Measurements from ENCODE around the gene TCN2. TPM values are rescaled to one million over a fixed set of nuclear protein-coding genes. Genes with fewer than 3 reads are reported as not detected.

The TCN2 gene
- total and polyA plus RNA-seq, 10 donors = 7.3 to 110 (median 48.5) TPM

DNA sequence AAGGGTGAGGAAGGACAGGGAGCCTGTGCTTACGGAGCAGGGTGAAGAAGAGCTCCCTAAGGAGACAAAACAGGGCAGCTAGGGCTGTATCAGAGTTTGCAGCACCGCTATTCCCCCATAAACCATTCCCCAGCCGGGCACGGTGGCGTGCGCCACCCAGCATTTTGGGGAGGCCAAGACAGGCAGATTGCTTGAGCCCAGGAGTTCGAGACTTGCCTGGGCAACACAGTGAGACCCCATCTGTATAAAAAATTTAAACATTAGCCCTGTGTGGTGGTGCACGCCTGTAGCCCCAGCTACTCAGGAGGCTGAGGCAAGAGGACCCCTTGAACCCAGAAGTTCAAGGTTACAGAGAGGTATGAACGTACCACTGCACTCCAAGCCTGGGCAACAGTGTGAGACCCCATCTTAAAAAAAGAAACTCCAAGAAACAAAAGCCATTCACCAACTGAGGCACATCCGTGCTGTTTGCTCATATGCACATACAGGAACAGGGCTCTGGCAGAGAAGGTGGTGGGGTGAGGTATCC lies 37.2 kb upstream of the TCN2 start:
- peaks cover 0 to 2% (median under 1%) of the 10 kb centered on the region in 6 donors for H3K4me1 ChIP-seq

DNA sequence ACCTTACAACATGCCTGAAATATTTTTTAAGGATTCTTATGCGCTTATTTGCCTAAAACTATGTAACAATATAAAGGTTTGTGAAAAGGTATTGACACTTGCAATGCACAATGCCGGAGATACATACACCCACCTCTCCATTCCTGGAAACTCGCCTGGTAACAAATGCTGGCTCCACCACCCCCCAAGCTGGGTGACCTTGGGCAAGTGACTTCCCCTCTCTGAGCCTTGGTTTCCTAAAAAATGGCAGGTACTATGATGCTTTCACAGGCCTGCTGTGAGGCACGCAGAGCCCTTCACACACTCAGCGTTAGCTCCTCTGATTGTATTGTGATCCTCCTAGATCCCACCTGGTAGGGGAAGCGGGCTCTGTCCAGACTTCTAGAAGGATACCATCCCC lies 34.8 kb upstream of the TCN2 start:
- 73 to 85% (median 84%) methylated on average over 6 of the region's 6 CpGs for WGBS, 5 donors
- H3K27me3 ChIP-seq (replicated peaks in 1 of 7) = peaks cover 0 to 7% (median 0%) of the 10 kb centered on the region in 7 donors

More for the DNA sequence above, 37.2 kb upstream of the TCN2 start:
- WGBS, 5 donors = 81 to 92% (median 89%) methylated on average over 5 to 10 of the region's 10 CpGs
- no peak overlapping the region for H3K4me3 ChIP-seq
- no peak overlapping the region for H3K27ac ChIP-seq
- no peak for DNase-seq
- H3K36me3 ChIP-seq = peaks cover 0 to under 1% (median 0%) of the 10 kb centered on the region in 6 donors
- H3K9me3 ChIP-seq = no peaks in the 10 kb centered on the region
- TF ChIP-seq POLR2A (IDR thresholded peaks at IDR 0.05) (no peak), POLR2AphosphoS5 (IDR thresholded peaks at IDR 0.05) (no peak)
- intact Hi-C loops (cut with DNase I; ENCODE audit: low total_unique reads) = no loop called here
- peaks cover 0 to 9% (median 0%) of the 10 kb centered on the region in 7 donors for H3K27me3 ChIP-seq (replicated peaks in 1 of 7)

DNA sequence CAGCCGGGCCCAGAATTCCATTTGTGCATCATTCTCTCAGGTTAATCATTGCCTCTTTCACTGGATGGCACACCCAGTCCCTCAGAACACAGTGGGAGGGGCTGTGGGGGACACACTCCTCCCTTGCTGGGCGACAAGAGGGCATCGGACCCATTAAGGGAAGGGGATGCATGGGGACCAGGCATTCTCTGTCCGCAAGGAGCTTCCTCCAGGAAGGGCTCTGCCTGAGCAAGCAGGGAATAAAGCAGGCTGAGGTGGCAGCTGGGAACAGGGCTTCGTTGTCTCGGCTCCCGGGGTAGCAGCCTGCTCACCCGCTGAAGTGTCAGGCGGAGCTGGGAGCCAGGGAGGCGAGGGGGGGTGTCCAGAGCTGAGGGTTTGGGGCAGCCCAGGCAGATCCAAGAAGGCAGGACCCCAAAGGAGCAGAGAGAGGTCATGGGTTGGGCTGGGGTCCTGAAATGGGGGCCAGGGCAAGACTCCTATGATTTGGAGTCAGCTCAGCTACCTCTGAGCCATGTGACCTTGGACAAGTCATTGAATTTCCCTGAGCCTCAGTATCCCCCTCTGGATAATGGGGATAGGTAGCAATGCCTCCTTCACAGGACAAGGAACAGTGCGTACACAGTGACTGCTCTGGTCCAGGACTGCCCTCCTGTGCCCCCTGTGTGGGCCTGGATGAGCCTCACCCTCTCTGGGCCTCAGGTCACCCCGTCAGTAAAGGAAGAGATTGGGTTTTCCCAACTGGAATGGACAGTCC lies 34.0 kb upstream of the TCN2 start:
- intact Hi-C loops (cut with DNase I; ENCODE audit: low total_unique reads) = no loop called here
- peaks cover 0 to 7% (median 0%) of the 10 kb centered on the region in 7 donors for H3K27me3 ChIP-seq (replicated peaks in 1 of 7)
- WGBS, 5 donors = 49 to 85% (median 62%) methylated on average over 6 to 12 of the region's 12 CpGs
- H3K36me3 ChIP-seq = peaks cover 0 to 33% (median 28%) of the 10 kb centered on the region in 6 donors
- peak in 1 of 3 donors; percentile 13 for TF ChIP-seq POLR2AphosphoS5 (IDR thresholded peaks at IDR 0.05)
- TF ChIP-seq POLR2A (IDR thresholded peaks at IDR 0.05) = no peak
- TF ChIP-seq, protein P1, sequence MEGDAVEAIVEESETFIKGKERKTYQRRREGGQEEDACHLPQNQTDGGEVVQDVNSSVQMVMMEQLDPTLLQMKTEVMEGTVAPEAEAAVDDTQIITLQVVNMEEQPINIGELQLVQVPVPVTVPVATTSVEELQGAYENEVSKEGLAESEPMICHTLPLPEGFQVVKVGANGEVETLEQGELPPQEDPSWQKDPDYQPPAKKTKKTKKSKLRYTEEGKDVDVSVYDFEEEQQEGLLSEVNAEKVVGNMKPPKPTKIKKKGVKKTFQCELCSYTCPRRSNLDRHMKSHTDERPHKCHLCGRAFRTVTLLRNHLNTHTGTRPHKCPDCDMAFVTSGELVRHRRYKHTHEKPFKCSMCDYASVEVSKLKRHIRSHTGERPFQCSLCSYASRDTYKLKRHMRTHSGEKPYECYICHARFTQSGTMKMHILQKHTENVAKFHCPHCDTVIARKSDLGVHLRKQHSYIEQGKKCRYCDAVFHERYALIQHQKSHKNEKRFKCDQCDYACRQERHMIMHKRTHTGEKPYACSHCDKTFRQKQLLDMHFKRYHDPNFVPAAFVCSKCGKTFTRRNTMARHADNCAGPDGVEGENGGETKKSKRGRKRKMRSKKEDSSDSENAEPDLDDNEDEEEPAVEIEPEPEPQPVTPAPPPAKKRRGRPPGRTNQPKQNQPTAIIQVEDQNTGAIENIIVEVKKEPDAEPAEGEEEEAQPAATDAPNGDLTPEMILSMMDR (IDR thresholded peaks at IDR 0.05 in 8 of 11, conservative IDR thresholded peaks at IDR 0.05 in 3 of 11) = no peak
- no peak overlapping the region for H3K4me3 ChIP-seq
- H3K27ac ChIP-seq = no peak overlapping the region
- DNase-seq = no peak
- H3K9me3 ChIP-seq = no peaks in the 10 kb centered on the region
- peaks cover 0 to 13% (median 4%) of the 10 kb centered on the region in 6 donors for H3K4me1 ChIP-seq

More for the DNA sequence above, 34.8 kb upstream of the TCN2 start:
- TF ChIP-seq, protein P1 (IDR thresholded peaks at IDR 0.05 in 8 of 11, conservative IDR thresholded peaks at IDR 0.05 in 3 of 11) = no peak
- no peak for TF ChIP-seq POLR2AphosphoS5 (IDR thresholded peaks at IDR 0.05)
- TF ChIP-seq POLR2A (IDR thresholded peaks at IDR 0.05) = no peak
- H3K4me3 ChIP-seq = no peak overlapping the region
- H3K27ac ChIP-seq = no peak overlapping the region
- peaks cover 0 to 25% (median 20%) of the 10 kb centered on the region in 6 donors for H3K36me3 ChIP-seq
- H3K4me1 ChIP-seq = peaks cover 0 to 13% (median 4%) of the 10 kb centered on the region in 6 donors
- intact Hi-C loops (cut with DNase I; ENCODE audit: low total_unique reads) = no loop called here
- no peak for DNase-seq
- H3K9me3 ChIP-seq = no peaks in the 10 kb centered on the region

DNA sequence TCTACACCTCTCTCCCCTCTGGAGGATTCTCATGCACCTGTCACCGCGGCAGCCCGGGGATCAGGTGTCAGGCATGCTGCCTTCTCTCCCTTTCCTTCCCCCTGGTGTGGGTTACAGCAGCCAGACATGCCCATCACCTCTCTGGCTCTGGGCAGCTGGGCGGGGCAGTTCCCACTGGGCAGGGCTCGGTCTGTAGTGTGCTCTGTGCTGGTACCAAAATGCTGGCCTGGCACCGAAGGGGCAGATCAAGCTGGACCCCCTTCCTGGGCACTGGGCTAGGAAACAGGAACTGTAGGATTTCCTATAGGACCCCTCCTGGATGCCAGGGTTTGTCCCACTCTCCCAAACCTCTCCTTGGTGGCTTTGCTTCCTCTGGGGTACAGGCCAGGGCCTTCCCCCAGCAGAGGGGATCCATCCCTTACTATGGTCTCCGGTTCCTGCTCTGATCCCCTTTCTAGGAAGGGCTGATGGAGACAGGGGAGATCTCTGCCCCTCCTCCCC lies 33.3 kb upstream of the TCN2 start:
- TF ChIP-seq POLR2AphosphoS5 (IDR thresholded peaks at IDR 0.05) (no peak), POLR2A (IDR thresholded peaks at IDR 0.05) (no peak)
- TF ChIP-seq, protein P1 (IDR thresholded peaks at IDR 0.05 in 8 of 11, conservative IDR thresholded peaks at IDR 0.05 in 3 of 11) = no peak
- Histone ChIP-seq H3K27me3 (replicated peaks in 1 of 7) (peaks cover 0 to 7% (median 0%) of the 10 kb centered on the region in 7 donors), H3K4me1 (peaks cover 0 to 13% (median 4%) of the 10 kb centered on the region in 6 donors), H3K27ac (no peak overlapping the region), H3K9me3 (no peaks in the 10 kb centered on the region), H3K36me3 (peaks cover 6 to 39% (median 35%) of the 10 kb centered on the region in 6 donors), H3K4me3 (no peak overlapping the region)
- intact Hi-C loops (cut with DNase I; ENCODE audit: low total_unique reads) = no loop called here
- 60 to 79% (median 66%) methylated on average over 6 to 7 of the region's 7 CpGs for WGBS, 5 donors
- no peak for DNase-seq

Data from spleen (tissue), 11 donors.